Pancreas (tissue), 10 donors: ENCODE data around the gene TEX264. TPM values are rescaled to one million over a fixed set of nuclear protein-coding genes. Genes with fewer than 3 reads are reported as not detected.

ENCODE experiments used
- ATAC-seq, 4 donors: fragments of 200-7000 bp; cut with Tn5 transposase; one replicate each; pipeline versions ENCODE4 v1.8.0 to v1.9.1; 2020; ENCODE audit warnings: mild to moderate bottlenecking in 4 of 4, moderate library complexity in 4 of 4
- DNase-seq, 6 donors: peaks; one replicate each; pipeline ENCODE4 v3.0.0-alpha.2; 2020
- FAIRE-seq: peaks from 2 replicates; lab custom pipeline; 2012; peaks lifted over from hg19 to GRCh38; lab: Jason Lieb, UNC
- H3K27ac ChIP-seq, 4 donors: fragments of 200-600 bp; sonication (generic); 1 replicate in 3 of 4; 2 replicates in 1 of 4; pipeline versions ENCODE4 v1.5.0 to v1.8.0; 2020
- H3K27me3 ChIP-seq, 4 donors: fragments of 200-600 bp; one replicate each; pipeline ENCODE4 v1.8.0; 2021
- H3K36me3 ChIP-seq, 3 donors: fragments of 200-600 bp; sonication (generic) in 1 of 3; one replicate each; pipeline versions ENCODE4 v1.5.0 to v1.8.0; 2020 to 2021
- H3K4me1 ChIP-seq, 3 donors: fragments of 200-600 bp; one replicate each; pipeline ENCODE4 v1.8.0; 2021
- H3K4me3 ChIP-seq, 4 donors: fragments of 200-600 bp; sonication (generic) in 2 of 4; one replicate each; pipeline versions ENCODE4 v1.5.0 to v1.8.0; 2020 to 2021
- H3K9me3 ChIP-seq, 4 donors: fragments of 200-600 bp; one replicate each; pipeline ENCODE4 v1.8.0; 2021
- CTCF ChIP-seq, 4 donors: fragments of 200-600 bp; sonication (generic) in 3 of 4; IDR thresholded peaks; one replicate each; pipeline versions ENCODE4 v1.5.0 to v1.8.0; 2021; ENCODE audit warnings: antibody characterized with exemption in 4 of 4
- WGBS, 2 donors: extraction: QIAGEN DNeasy Blood & Tissue Kit; methylation state at CpG; one replicate each; pipeline ENCODE4 v1.1.7; 2013; 5-methylcytosine and 5-hydroxymethylcytosine counted together
- intact Hi-C, 3 donors: fragments of 100-400 bp; cut with DNase I; formaldehyde crosslinking; loops; one replicate each; pipeline versions ENCODE4 v1.11.1 to v1.14.2; 2022
- polyA plus RNA-seq, 2 donors: library from polyadenylated mRNA; stranded (reverse); fragments of 200-250 nt; gene quantifications; one replicate each; pipeline ENCODE4 v1.2.3, GENCODE V29; 2013
- total RNA-seq, 6 donors: library from RNA; stranded (reverse); fragmentation: NEBNext Ultra II Directional in 4 of 6; extraction: Animal tissue kit (Norgen Biotek cat#: 25700) in 4 of 6; gene quantifications; one replicate each; pipeline versions ENCODE4 v1.2.1 to v1.2.4, GENCODE V29; 2021 to 2023
- donor health status: healthy with polysubstance abuse.
- donor health status: DM: no; HTN: no; CAD: no; lungs with moderate emphysema.
- donor health status: DM: no; HTN: no; CAD: no.
- donor health status: control.
- donor health status: control.
- donor health status: Bipolar disorder and iron deficiency.
- donor health status: DM: yes; HTN: yes; CAD: no.
- donor health status: DM: no; HTN: no; CAD: no.
- donor health status: DM: no; HTN: no; CAD: no.
- donor health status: DM: yes; HTN: yes; CAD: no.

TEX264 gene
- total and polyA plus RNA-seq, 8 donors = 20.9 to 59.3 (median 25.5) TPM

DNA sequence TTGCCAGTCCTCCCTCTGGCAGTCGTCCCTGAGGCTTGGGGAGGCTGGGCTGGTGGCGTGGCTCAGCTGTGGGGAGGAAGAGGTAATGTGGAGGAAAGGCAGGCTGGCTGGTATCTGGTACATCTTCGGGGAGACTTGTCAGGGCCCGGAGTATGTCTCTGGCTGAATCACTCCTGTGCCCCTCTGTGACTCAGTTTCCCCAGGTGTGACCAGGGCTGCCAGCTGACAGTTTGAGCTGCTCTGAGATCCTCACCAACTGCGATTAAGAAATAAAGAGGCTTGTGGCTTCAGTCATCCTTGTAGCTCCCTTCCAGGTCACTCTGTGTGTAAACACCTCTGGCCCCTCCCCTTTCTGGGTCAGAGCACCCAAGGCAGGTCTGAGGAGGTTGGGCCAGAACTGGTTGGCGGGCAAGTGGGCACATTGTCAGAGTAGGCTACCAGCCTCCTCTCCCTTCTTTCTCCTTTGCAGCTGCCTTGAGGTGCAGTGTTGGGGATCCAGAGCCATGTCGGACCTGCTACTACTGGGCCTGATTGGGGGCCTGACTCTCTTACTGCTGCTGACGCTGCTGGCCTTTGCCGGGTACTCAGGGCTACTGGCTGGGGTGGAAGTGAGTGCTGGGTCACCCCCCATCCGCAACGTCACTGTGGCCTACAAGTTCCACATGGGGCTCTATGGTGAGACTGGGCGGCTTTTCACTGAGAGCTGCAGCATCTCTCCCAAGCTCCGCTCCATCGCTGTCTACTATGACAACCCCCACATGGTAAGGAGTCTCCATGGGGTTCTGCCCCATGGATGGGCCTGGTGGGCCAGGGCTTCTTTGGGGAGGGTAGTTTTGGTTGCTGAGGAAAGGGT is 3.0 kb downstream of the TEX264 start:
- ATAC-seq = no peak
- DNase-seq = no peak
- intact Hi-C loops = no loop called here
- Histone ChIP-seq H3K9me3 (no peaks in the 10 kb centered on the region), H3K27ac (no peak overlapping the region), H3K4me3 (no peak overlapping the region), H3K27me3 (no peaks in the 10 kb centered on the region), H3K4me1 (peaks cover 0 to 19% (median 6%) of the 10 kb centered on the region in 3 donors), H3K36me3 (no peaks in the 10 kb centered on the region)
- TF ChIP-seq CTCF (IDR thresholded peaks at IDR 0.05) = no peak
- no peak for FAIRE-seq
- 91 to 92% methylated on average over 14 of the region's 14 CpGs for WGBS, 2 donors

DNA sequence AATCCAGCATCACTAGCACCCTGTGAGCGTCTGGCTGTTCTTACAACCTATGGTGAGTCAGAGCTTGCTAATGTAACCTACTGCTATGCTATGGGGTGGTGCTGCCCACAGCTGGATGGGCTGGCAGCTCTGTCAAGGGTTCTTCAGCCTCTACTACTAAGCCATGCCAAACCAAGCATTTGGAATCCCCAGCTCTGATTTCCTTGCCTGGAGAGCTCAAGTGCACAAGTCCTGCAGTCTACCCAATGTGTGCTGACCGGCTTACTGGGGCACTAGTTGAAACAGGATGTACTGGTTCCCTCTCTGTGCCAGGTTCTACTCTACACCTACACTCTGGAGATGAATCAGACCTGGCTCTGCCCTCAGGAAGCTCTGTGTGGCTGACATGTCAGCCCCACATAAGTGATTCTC is 4.2 kb downstream of the TEX264 start:
- Histone ChIP-seq H3K4me3 (no peak overlapping the region), H3K4me1 (peaks cover 0 to 10% (median 6%) of the 10 kb centered on the region in 3 donors), H3K9me3 (no peaks in the 10 kb centered on the region), H3K36me3 (no peaks in the 10 kb centered on the region), H3K27me3 (no peaks in the 10 kb centered on the region), H3K27ac (no peak overlapping the region)
- peak in 1 of 6 donors; percentile 3 for DNase-seq
- WGBS, 2 donors = 81 to 87% methylated on average over 2 of the region's 2 CpGs
- intact Hi-C loops = no loop called here
- ATAC-seq = no peak
- TF ChIP-seq CTCF (IDR thresholded peaks at IDR 0.05) = no peak
- FAIRE-seq = no peak

DNA sequence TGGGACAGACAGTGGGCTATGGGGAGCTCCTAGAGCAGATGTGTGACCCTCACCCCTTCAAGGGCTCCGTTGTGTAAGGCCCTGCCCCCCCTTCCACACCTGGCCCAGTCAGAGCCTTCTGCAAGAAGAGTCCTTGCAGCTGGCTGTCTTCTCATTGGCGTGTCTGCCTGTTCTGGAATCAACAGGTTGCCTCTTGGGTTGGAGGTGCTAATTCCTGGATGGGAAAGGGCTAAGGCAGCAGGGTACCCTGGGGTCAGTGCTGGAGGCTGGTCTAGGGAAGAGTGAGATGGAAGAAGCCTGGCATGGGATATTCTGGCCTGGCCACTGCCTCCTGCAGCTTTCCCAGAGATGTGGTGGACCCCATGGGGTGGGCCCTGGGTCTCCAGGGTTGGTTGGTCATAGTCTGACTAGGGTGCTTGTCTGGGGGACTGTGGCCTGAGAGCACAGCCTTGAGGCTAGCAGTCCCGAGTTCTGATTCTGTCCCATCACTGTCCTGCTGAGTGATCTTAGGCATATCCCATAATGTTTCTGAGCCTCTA is 5.1 kb downstream of the TEX264 start:
- no peak for FAIRE-seq
- no peaks in the 10 kb centered on the region for H3K36me3 ChIP-seq
- no peak for ATAC-seq
- peaks cover 0 to 5% (median 0%) of the 10 kb centered on the region in 3 donors for H3K4me1 ChIP-seq
- intact Hi-C loops = no loop called here
- DNase-seq = no peak
- H3K27ac ChIP-seq = no peak overlapping the region
- no peaks in the 10 kb centered on the region for H3K9me3 ChIP-seq
- no peak for TF ChIP-seq CTCF (IDR thresholded peaks at IDR 0.05)
- 84 to 86% methylated on average over 3 of the region's 3 CpGs for WGBS, 2 donors
- no peak overlapping the region for H3K4me3 ChIP-seq
- no peaks in the 10 kb centered on the region for H3K27me3 ChIP-seq

GRCh38 chr3:51677358-51677757 is 6.3 kb downstream of the TEX264 start:
- FAIRE-seq = no peak
- TF ChIP-seq CTCF (IDR thresholded peaks at IDR 0.05) = no peak
- ATAC-seq = no peak
- WGBS, 2 donors = 95% methylated on average over 3 of the region's 3 CpGs
- H3K27ac ChIP-seq = no peak overlapping the region
- intact Hi-C loops = no loop called here
- no peak overlapping the region for H3K4me3 ChIP-seq
- H3K9me3 ChIP-seq = no peaks in the 10 kb centered on the region
- DNase-seq = no peak
- H3K4me1 ChIP-seq = peaks cover 0 to 2% (median 0%) of the 10 kb centered on the region in 3 donors
- no peaks in the 10 kb centered on the region for H3K36me3 ChIP-seq
- no peaks in the 10 kb centered on the region for H3K27me3 ChIP-seq

DNA sequence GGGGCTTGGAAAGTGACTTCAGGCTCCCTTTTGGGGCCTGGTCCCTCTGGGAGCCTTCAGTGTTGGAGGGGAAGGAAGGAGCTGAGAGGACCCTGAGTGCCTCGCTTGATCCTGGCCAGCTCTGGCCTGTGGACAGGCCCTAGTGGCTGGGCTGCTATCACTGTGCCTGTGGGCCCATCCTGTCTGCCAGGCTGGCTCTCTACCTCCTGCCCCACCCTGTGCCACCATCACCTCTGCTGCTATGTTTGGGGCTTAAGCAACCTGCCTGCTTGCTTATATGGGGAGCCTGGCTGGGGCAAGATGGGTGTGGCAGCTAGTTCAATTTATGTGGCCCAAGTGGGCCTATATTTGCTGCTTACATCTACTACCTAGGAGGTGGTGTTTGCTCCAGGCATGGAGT is 7.1 kb downstream of the TEX264 start:
- no peaks in the 10 kb centered on the region for H3K9me3 ChIP-seq
- DNase-seq = no peak
- no peaks in the 10 kb centered on the region for H3K4me1 ChIP-seq
- H3K27me3 ChIP-seq = no peaks in the 10 kb centered on the region
- H3K36me3 ChIP-seq = no peaks in the 10 kb centered on the region
- 96 to 100% methylated on average over 1 of the region's 1 CpG for WGBS, 2 donors
- ATAC-seq = no peak
- no peak for TF ChIP-seq CTCF (IDR thresholded peaks at IDR 0.05)
- FAIRE-seq = no peak
- H3K4me3 ChIP-seq = no peak overlapping the region
- no peak overlapping the region for H3K27ac ChIP-seq
- intact Hi-C loops = no loop called here
